ENCODE measurements around the gene HJURP. TPM values are rescaled to one million over a fixed set of nuclear protein-coding genes. Genes with fewer than 3 reads are reported as not detected.

The HJURP gene
- total RNA-seq, 1 experiment from 2014 or later = 37.0 TPM

GRCh38 chr2:233816334-233816733 is 38.0 kb downstream of the HJURP start:
- Histone ChIP-seq H3K27me3 (ENCODE audit: low read length) (no peaks in the 10 kb centered on the region), H3K4me2 (ENCODE audit: low read length) (no peak overlapping the region), H3K9ac (ENCODE audit: low read length) (no peak overlapping the region), H3K4me1 (ENCODE audit: insufficient read depth, low read length) (no peaks in the 10 kb centered on the region), H3K9me3 (ENCODE audit: low read length) (no peaks in the 10 kb centered on the region), H3K4me3 (ENCODE audit: low read length) (no peak overlapping the region), H4K20me1 (ENCODE audit: low read length) (no peaks in the 10 kb centered on the region), H2AFZ (ENCODE audit: low read length) (no peak overlapping the region), H3K79me2 (ENCODE audit: low read length) (no peaks in the 10 kb centered on the region), H3K36me3 (ENCODE audit: low read depth, low read length) (no peaks in the 10 kb centered on the region), H3K9me2 (replicated peaks; ENCODE audit: low read length) (no peaks in the 10 kb centered on the region), H3K27ac (ENCODE audit: low read length) (no peak overlapping the region), H3F3A (ENCODE audit: low read length, unreplicated experiment) (no peaks in the 10 kb centered on the region)
- BruUV-seq (replicated peaks) = no TSS peak
- CTCF ChIA-PET = no interaction called here
- DNase-seq = no peak
- intact Hi-C loops (cut with micrococcal nuclease) = no loop called here
- no peak for ATAC-seq
- POLR2A ChIA-PET (ENCODE audit: unreplicated experiment) = no interaction called here
- TF ChIP-seq EZH2 (IDR thresholded peaks at IDR 0.05; ENCODE audit: low read length, unreplicated experiment) = no peak

- H3K27ac ChIP-seq (ENCODE audit: low read length) = no peak overlapping the region
- H3K36me3 ChIP-seq (ENCODE audit: low read depth, low read length) = no peaks in the 10 kb centered on the region
- no peak overlapping the region for H3K4me2 ChIP-seq (ENCODE audit: low read length)
- H4K20me1 ChIP-seq (ENCODE audit: low read length) = no peaks in the 10 kb centered on the region
- no peaks in the 10 kb centered on the region for H3K4me1 ChIP-seq (ENCODE audit: insufficient read depth, low read length)
- no peaks in the 10 kb centered on the region for H3K27me3 ChIP-seq (ENCODE audit: low read length)
- BruUV-seq (replicated peaks) = no TSS peak
- no peak overlapping the region for H3K9ac ChIP-seq (ENCODE audit: low read length)
- ChIA-PET CTCF (no interaction called here), POLR2A (ENCODE audit: unreplicated experiment) (no interaction called here)
- no peaks in the 10 kb centered on the region for H3F3A ChIP-seq (ENCODE audit: low read length, unreplicated experiment)
- no peaks in the 10 kb centered on the region for H3K79me2 ChIP-seq (ENCODE audit: low read length)
- no peak for DNase-seq
- H3K4me3 ChIP-seq (ENCODE audit: low read length) = no peak overlapping the region
- H2AFZ ChIP-seq (ENCODE audit: low read length) = no peak overlapping the region
- H3K9me3 ChIP-seq (ENCODE audit: low read length) = no peaks in the 10 kb centered on the region
- H3K9me2 ChIP-seq (replicated peaks; ENCODE audit: low read length) = no peaks in the 10 kb centered on the region
- no peak for ATAC-seq
- TF ChIP-seq EZH2phosphoT487 (IDR thresholded peaks at IDR 0.05; ENCODE audit: borderline replicate concordance, low read length) = no peak
- no peak for TF ChIP-seq EZH2 (IDR thresholded peaks at IDR 0.05; ENCODE audit: low read length, unreplicated experiment)
- no peak for TF ChIP-seq CTCF (conservative IDR thresholded peaks at IDR 0.05; ENCODE audit: low read depth, low read length)
- intact Hi-C loops (cut with micrococcal nuclease) = loop anchor here (2.0 kb wide), 1 partner anchor 57 kb away; no protein-coding TSS in a partner anchor
Observed at GRCh38 chr2:233815861-233816260, 38.5 kb downstream of the HJURP start.

- ChIA-PET POLR2A (ENCODE audit: unreplicated experiment) (no interaction called here), CTCF (no interaction called here)
- Histone ChIP-seq H3K36me3 (ENCODE audit: low read depth, low read length) (no peaks in the 10 kb centered on the region), H3F3A (ENCODE audit: low read length, unreplicated experiment) (no peaks in the 10 kb centered on the region), H3K27ac (ENCODE audit: low read length) (no peak overlapping the region), H3K4me2 (ENCODE audit: low read length) (no peak overlapping the region), H3K9me3 (ENCODE audit: low read length) (no peaks in the 10 kb centered on the region), H3K9me2 (replicated peaks; ENCODE audit: low read length) (no peaks in the 10 kb centered on the region), H3K4me3 (ENCODE audit: low read length) (no peak overlapping the region), H3K4me1 (ENCODE audit: insufficient read depth, low read length) (no peaks in the 10 kb centered on the region), H3K9ac (ENCODE audit: low read length) (no peak overlapping the region), H2AFZ (ENCODE audit: low read length) (no peak overlapping the region), H4K20me1 (ENCODE audit: low read length) (no peaks in the 10 kb centered on the region), H3K79me2 (ENCODE audit: low read length) (no peaks in the 10 kb centered on the region), H3K27me3 (ENCODE audit: low read length) (no peaks in the 10 kb centered on the region)
- ATAC-seq = no peak; the same call in 1 of the 2 replicates
- TF ChIP-seq CTCF (conservative IDR thresholded peaks at IDR 0.05; ENCODE audit: low read depth, low read length) = no peak
- no TSS peak for BruUV-seq (replicated peaks)
- DNase-seq = no peak
- intact Hi-C loops (cut with micrococcal nuclease) = loop anchor here (2.0 kb wide), 1 partner anchor 55 kb away; no protein-coding TSS in a partner anchor
Observed at GRCh38 chr2:233814056-233814835, 40.1 kb downstream of the HJURP start.
